Measurements from ENCODE around the gene LYPD1. TPM values are rescaled to one million over a fixed set of nuclear protein-coding genes. Genes with fewer than 3 reads are reported as not detected.

The LYPD1 gene
- total RNA-seq, 1 donor from 2014 or later: 1.2 TPM

- TF ChIP-seq CTCF (IDR thresholded peaks at IDR 0.05): no peak
- Histone ChIP-seq H3K4me1 (peaks cover 26% of the 10 kb centered on the region), H3K4me3 (peak overlapping the region; percentile 46), H3K27ac (no peak overlapping the region), H3K36me3 (no peaks in the 10 kb centered on the region), H3K9me3 (no peaks in the 10 kb centered on the region), H3K27me3 (peaks cover 48% of the 10 kb centered on the region)
- intact Hi-C loops (cut with DNase I): no loop called here
- DNase-seq (no peak), ATAC-seq (peak; percentile 4)
Measured at GRCh38 chr2:132671151-132671835, 1.3 kb upstream of the LYPD1 start.

GRCh38 chr2:132670496-132671150 lies 618 bp upstream of the LYPD1 start:
- TF ChIP-seq CTCF (IDR thresholded peaks at IDR 0.05): no peak
- no peak overlapping the region for H3K27ac ChIP-seq
- peak overlapping the region; percentile 46 for H3K4me3 ChIP-seq
- H3K4me1 ChIP-seq: peaks cover 26% of the 10 kb centered on the region
- H3K9me3 ChIP-seq: no peaks in the 10 kb centered on the region
- intact Hi-C loops (cut with DNase I): no loop called here
- H3K27me3 ChIP-seq: peaks cover 51% of the 10 kb centered on the region
- peak; percentile 67 for DNase-seq
- H3K36me3 ChIP-seq: no peaks in the 10 kb centered on the region
- ATAC-seq: peak; percentile 66

- peak; percentile 35 for ATAC-seq
Measured at GRCh38 chr2:132668987-132669907, 758 bp downstream of the LYPD1 start.

DNA sequence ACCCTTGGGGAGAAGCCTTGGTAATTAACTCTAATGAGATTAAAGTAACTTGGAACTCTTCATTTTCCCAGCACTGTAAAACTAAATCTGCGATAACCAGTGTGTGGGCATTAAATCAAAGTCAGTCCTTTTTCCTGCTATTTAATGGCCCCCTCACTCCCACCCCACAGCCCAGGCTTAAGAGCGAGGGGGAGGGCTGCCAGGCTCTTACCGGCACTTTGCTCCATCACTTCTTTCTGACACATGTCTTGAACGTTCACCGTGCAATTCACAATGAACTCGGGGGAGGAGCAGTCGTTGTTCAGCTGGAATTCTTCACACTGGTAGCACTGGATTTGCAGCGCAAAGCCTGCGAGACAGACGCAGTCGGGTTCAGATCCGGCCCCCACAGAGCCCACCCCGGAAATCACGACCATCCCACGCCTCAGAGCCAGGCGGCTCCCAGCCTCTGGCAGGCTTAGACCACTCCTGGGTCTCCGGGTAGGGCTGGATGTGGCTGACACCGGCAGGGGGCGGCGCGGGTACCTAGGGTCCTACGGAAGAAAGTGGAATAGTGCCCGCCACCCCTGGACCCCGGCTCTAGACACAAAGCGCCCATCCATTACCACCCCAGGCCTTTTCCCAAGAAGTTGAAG lies 1.7 kb downstream of the LYPD1 start:
- ATAC-seq: no peak
- intact Hi-C loops (cut with DNase I): no loop called here
- Histone ChIP-seq H3K27me3 (peaks cover 51% of the 10 kb centered on the region), H3K27ac (no peak overlapping the region), H3K36me3 (no peaks in the 10 kb centered on the region), H3K4me1 (peaks cover 26% of the 10 kb centered on the region), H3K9me3 (no peaks in the 10 kb centered on the region), H3K4me3 (no peak overlapping the region)
- peak; percentile 58 for DNase-seq
- TF ChIP-seq CTCF (IDR thresholded peaks at IDR 0.05): no peak

More at GRCh38 chr2:132668987-132669907, 758 bp downstream of the LYPD1 start:
- H3K4me1 ChIP-seq: peaks cover 26% of the 10 kb centered on the region
- no peaks in the 10 kb centered on the region for H3K9me3 ChIP-seq
- peaks cover 51% of the 10 kb centered on the region for H3K27me3 ChIP-seq
- peak; percentile 65 for DNase-seq
- peak overlapping the region; percentile 46 for H3K4me3 ChIP-seq
- TF ChIP-seq CTCF (IDR thresholded peaks at IDR 0.05): no peak
- no peak overlapping the region for H3K27ac ChIP-seq
- intact Hi-C loops (cut with DNase I): no loop called here
- no peaks in the 10 kb centered on the region for H3K36me3 ChIP-seq

- Histone ChIP-seq H3K4me1 (peaks cover 26% of the 10 kb centered on the region), H3K4me3 (no peak overlapping the region), H3K27ac (no peak overlapping the region), H3K27me3 (peaks cover 51% of the 10 kb centered on the region), H3K9me3 (no peaks in the 10 kb centered on the region), H3K36me3 (no peaks in the 10 kb centered on the region)
- no peak for TF ChIP-seq CTCF (IDR thresholded peaks at IDR 0.05)
- DNase-seq (no peak), ATAC-seq (no peak)
- intact Hi-C loops (cut with DNase I): no loop called here
Measured at GRCh38 chr2:132667706-132668105, 2.3 kb downstream of the LYPD1 start.

Measured in upper lobe of right lung (tissue), 1 donor.